NT2/D1 (cell line): Measurements from ENCODE around the gene NUTM1.
"Not testable (repeated sequence)": the region's sequence is repeated elsewhere in the genome, so short reads cannot be mapped to it uniquely, and the experiment has no call there.

Source experiments
- DNase-seq: peaks from one replicate; pipeline ENCODE4 v3.0.0-alpha.2; 2011; ENCODE audit warnings: low read depth, low spot score
- H3K27me3 ChIP-seq: 2 replicates; pipeline ENCODE4 v1.6.0; 2011; ENCODE audit warnings: mild to moderate bottlenecking; ENCODE audit not compliant: insufficient read length, insufficient read depth
- H3K36me3 ChIP-seq: 2 replicates; pipeline ENCODE4 v1.6.1; 2011; ENCODE audit warnings: mild to moderate bottlenecking, low read length, mixed read lengths; ENCODE audit not compliant: insufficient read depth, insufficient read length
- H3K4me1 ChIP-seq: 2 replicates; pipeline ENCODE4 v1.5.1; 2011; ENCODE audit not compliant: insufficient read depth, insufficient read length
- H3K4me3 ChIP-seq: 2 replicates; pipeline ENCODE4 v1.5.1; 2011; ENCODE audit warnings: low read depth; ENCODE audit not compliant: insufficient read length
- H3K9ac ChIP-seq: 2 replicates; pipeline ENCODE4 v1.6.0; 2011; ENCODE audit warnings: low read depth; ENCODE audit not compliant: insufficient read length
- H3K9me3 ChIP-seq: 2 replicates; pipeline ENCODE4 v1.5.1; 2011; ENCODE audit warnings: mild to moderate bottlenecking, low read length; ENCODE audit not compliant: insufficient read depth
- SUZ12 ChIP-seq: IDR thresholded peaks from 2 replicates; pipeline ENCODE4 v1.6.1; 2011; ENCODE audit not compliant: insufficient read length, insufficient read depth; ENCODE audit errors: extremely low read depth
- YY1 ChIP-seq: IDR thresholded peaks from 2 replicates; pipeline ENCODE4 v1.6.1; 2011; ENCODE audit not compliant: insufficient read length, insufficient read depth
- ZNF274 ChIP-seq: IDR thresholded peaks from 2 replicates; pipeline ENCODE4 v1.6.1; 2011; ENCODE audit warnings: mild to moderate bottlenecking, low read depth, low read length

The NUTM1 gene

GRCh38 chr15:34370129-34370528 lies 27.0 kb downstream of the NUTM1 start:
- Histone ChIP-seq H3K9ac (no peak overlapping the region), H3K27me3 (no peaks in the 10 kb centered on the region)
- DNase-seq, result no peak

GRCh38 chr15:34370643-34371042 lies 27.5 kb downstream of the NUTM1 start:
- TF ChIP-seq YY1, result no peak
- no peak for TF ChIP-seq ZNF274
- no peak for TF ChIP-seq SUZ12
- peaks cover 3% of the 10 kb centered on the region for H3K4me1 ChIP-seq
- no peaks in the 10 kb centered on the region for H3K36me3 ChIP-seq
- no peak overlapping the region for H3K9ac ChIP-seq
- H3K27me3 ChIP-seq, result no peaks in the 10 kb centered on the region
- no peak overlapping the region for H3K4me3 ChIP-seq
- peaks cover 8% of the 10 kb centered on the region; the same call in 1 of the 2 replicates for H3K9me3 ChIP-seq
- no peak for DNase-seq

More at GRCh38 chr15:34370129-34370528, 27.0 kb downstream of the NUTM1 start:
- H3K36me3 ChIP-seq, result no peaks in the 10 kb centered on the region
- no peak overlapping the region for H3K4me3 ChIP-seq
- TF ChIP-seq ZNF274 (no peak), SUZ12 (no peak), YY1 (no peak)
- peaks cover 6% of the 10 kb centered on the region for H3K4me1 ChIP-seq
- H3K9me3 ChIP-seq, result peaks cover 8% of the 10 kb centered on the region; the same call in 1 of the 2 replicates

DNA sequence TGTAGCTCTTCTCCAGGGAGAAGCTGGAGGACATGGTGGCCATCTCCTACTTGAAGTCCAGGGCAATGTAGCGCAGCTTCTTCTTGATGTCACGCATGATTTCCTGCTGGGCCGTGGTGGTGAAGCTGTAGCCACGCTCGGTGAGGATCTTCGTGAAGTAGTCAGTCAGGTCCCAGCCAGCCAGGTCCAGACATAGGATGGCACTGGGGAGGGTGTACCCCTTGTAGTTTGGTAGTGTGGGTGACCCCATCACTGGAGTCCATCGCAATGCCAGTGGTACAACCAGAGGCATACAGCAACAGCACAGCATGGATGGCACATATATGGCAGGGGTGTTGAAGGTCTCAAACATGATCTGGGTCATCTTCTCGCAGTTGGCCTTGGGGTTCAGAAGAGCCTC lies 30.8 kb downstream of the NUTM1 start:
- H3K27me3 ChIP-seq, result no peaks in the 10 kb centered on the region
- no peak overlapping the region for H3K4me3 ChIP-seq
- TF ChIP-seq YY1 (no peak), SUZ12 (no peak), ZNF274 (no peak)
- DNase-seq, result no peak
- H3K36me3 ChIP-seq, result no peaks in the 10 kb centered on the region
- H3K9me3 ChIP-seq, result peaks cover 8% of the 10 kb centered on the region; the same call in 1 of the 2 replicates
- H3K9ac ChIP-seq, result no peak overlapping the region
- H3K4me1 ChIP-seq, result no peaks in the 10 kb centered on the region

DNA sequence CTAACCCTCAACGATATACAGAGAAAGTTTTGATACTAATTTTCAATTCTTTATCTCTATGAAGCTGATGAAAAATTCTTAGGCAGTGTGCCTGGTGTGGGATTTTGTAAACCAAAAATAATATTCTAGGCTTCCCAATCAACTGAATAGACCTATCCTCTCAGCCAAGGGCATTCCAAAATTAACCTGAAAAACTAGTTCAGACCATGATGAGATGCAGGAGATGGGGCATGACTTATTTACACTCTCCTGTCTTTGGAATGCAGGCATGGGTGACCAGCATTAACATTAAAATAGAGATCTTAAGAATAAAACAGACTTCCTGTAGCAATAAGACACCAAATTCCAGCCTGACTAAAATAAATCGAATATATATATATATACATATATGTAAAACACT lies 31.7 kb downstream of the NUTM1 start:
- H3K4me3 ChIP-seq, result no peak overlapping the region
- TF ChIP-seq ZNF274, result no peak
- no peak for TF ChIP-seq YY1
- no peak for TF ChIP-seq SUZ12

GRCh38 chr15:34375541-34375940 lies 32.4 kb downstream of the NUTM1 start:
- not testable (repeated sequence) for H3K9me3 ChIP-seq, H3K36me3 ChIP-seq, H3K4me1 ChIP-seq, H3K4me3 ChIP-seq, H3K27me3 ChIP-seq, DNase-seq, H3K9ac ChIP-seq

More for the DNA sequence above, 31.7 kb downstream of the NUTM1 start:
- Histone ChIP-seq H3K9me3 (peaks cover 8% of the 10 kb centered on the region; the same call in 1 of the 2 replicates), H3K9ac (no peak overlapping the region), H3K27me3 (no peaks in the 10 kb centered on the region), H3K36me3 (no peaks in the 10 kb centered on the region), H3K4me1 (no peaks in the 10 kb centered on the region)
- DNase-seq, result no peak

DNA sequence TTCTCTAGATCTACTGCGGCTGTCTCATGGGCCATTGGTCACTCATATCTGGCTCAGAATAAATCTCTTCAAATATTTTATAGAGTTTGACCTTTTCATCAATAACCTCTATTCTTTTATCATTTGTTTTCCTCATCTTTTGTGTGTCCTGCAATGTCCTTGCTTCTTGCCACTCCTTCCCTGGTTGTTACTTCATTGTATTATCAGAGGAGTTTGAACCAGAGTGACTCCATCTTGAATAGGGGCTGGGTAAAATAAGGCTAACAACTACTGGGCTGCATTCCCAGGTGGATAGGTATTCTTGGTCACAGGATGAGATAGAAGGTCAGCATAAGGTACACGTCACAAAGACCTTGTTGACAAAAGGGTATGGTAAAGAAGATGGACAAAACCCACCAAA lies 33.7 kb downstream of the NUTM1 start:
- Histone ChIP-seq H3K4me1 (no peaks in the 10 kb centered on the region), H3K9me3 (peaks cover 8% of the 10 kb centered on the region; the same call in 1 of the 2 replicates), H3K36me3 (no peaks in the 10 kb centered on the region), H3K27me3 (no peaks in the 10 kb centered on the region), H3K4me3 (no peak overlapping the region), H3K9ac (no peak overlapping the region)
- DNase-seq, result no peak
- TF ChIP-seq ZNF274, result no peak
- TF ChIP-seq YY1, result no peak
- no peak for TF ChIP-seq SUZ12

DNA sequence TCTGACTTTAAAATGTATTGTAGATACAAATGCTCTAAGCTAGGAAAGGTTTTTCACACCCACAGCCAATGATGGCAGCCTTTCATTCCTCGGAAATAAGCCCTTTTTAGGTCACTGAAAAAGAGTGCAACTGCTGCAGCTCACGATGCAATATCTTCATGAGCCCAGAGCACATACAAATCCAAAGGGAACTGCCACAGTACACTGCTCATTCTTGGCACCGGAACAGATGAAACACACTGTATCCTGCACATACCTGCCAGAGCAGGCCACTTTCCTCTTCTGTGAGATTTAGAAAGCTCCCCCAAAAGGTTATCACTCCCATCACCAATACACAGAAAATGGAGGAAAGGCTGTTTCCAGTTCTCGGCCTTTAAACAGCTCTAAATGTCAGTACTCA lies 37.4 kb downstream of the NUTM1 start:
- H3K27me3 ChIP-seq, H3K4me1 ChIP-seq, H3K9ac ChIP-seq, H3K9me3 ChIP-seq, H3K4me3 ChIP-seq, H3K36me3 ChIP-seq, DNase-seq: not testable (repeated sequence)

DNA sequence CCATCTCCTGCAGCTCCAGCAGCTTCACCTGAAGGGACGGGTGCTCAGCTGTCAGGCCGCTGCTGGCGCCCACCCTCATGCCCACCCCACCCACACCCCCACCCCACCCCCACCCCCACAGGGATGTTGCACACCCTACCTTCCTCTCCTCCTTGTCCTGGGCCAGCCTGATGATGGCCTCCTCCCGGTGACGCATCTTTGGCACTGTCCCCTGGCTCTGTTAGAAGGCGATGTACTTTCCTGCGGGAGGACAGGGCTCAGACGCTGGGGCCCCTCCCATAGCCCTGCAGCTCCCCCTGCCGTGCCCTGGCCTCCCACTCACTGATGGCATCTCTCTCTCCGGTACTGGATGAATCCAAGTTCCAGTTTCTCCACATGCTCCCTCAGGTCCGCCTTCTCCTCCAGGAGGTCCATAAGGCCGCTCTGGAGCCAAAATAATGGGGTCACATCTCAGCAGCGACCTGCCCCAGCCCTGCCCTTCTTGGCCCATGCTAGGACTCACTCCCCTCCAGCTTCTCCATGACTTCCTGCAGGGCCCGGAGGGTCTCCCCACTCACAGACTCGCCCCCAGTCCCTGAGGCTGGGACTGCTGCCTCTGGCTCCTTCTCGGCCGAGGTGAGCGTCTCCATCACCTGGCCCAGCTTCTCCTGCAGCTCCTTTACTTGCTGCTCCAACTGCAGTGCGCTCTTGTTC lies 38.9 kb downstream of the NUTM1 start:
- H3K4me3 ChIP-seq, H3K36me3 ChIP-seq, H3K9me3 ChIP-seq, H3K4me1 ChIP-seq, H3K27me3 ChIP-seq, DNase-seq, H3K9ac ChIP-seq: not testable (repeated sequence)

- H3K27me3 ChIP-seq, H3K9me3 ChIP-seq, H3K36me3 ChIP-seq, DNase-seq, H3K9ac ChIP-seq, H3K4me1 ChIP-seq, H3K4me3 ChIP-seq: not testable (repeated sequence)
These were observed 46.5 kb downstream of the NUTM1 start for GRCh38 chr15:34389594-34390086.

DNA sequence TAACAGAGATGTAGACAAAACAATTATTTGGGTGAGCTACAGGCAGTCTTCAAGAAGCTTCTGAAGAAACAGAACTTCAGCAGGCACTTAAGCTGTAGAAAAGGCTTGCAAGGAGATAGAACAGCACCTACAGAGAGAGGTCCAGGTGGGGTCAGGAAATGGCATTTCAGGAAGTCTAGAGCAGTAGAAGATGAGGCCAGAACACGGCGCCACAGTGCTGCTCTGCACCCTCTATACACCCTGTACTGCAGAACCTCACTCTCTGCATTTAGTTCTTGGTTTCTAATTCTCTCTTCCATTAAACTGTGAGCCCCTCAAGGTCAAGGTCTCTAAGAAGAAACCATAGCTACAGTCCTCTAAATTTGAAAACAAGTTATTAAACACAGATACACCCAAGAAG lies 49.9 kb downstream of the NUTM1 start:
- DNase-seq, H3K36me3 ChIP-seq, H3K4me3 ChIP-seq, H3K4me1 ChIP-seq, H3K9me3 ChIP-seq, H3K9ac ChIP-seq, H3K27me3 ChIP-seq: not testable (repeated sequence)
